NT2/D1 (cell line): ENCODE results near the gene PIP5KL1.
"Not testable (repeated sequence)": the region's sequence is repeated elsewhere in the genome, so short reads cannot be mapped to it uniquely, and the experiment has no call there.

ENCODE experiments used
- DNase-seq: peaks from one replicate; pipeline ENCODE4 v3.0.0-alpha.2; 2011; ENCODE audit warnings: low read depth, low spot score
- H3K27me3 ChIP-seq: 2 replicates; pipeline ENCODE4 v1.6.0; 2011; ENCODE audit warnings: mild to moderate bottlenecking; ENCODE audit not compliant: insufficient read length, insufficient read depth
- H3K36me3 ChIP-seq: 2 replicates; pipeline ENCODE4 v1.6.1; 2011; ENCODE audit warnings: mild to moderate bottlenecking, low read length, mixed read lengths; ENCODE audit not compliant: insufficient read depth, insufficient read length
- H3K4me1 ChIP-seq: 2 replicates; pipeline ENCODE4 v1.5.1; 2011; ENCODE audit not compliant: insufficient read depth, insufficient read length
- H3K4me3 ChIP-seq: 2 replicates; pipeline ENCODE4 v1.5.1; 2011; ENCODE audit warnings: low read depth; ENCODE audit not compliant: insufficient read length
- H3K9ac ChIP-seq: 2 replicates; pipeline ENCODE4 v1.6.0; 2011; ENCODE audit warnings: low read depth; ENCODE audit not compliant: insufficient read length
- H3K9me3 ChIP-seq: 2 replicates; pipeline ENCODE4 v1.5.1; 2011; ENCODE audit warnings: mild to moderate bottlenecking, low read length; ENCODE audit not compliant: insufficient read depth
- SUZ12 ChIP-seq: IDR thresholded peaks from 2 replicates; pipeline ENCODE4 v1.6.1; 2011; ENCODE audit not compliant: insufficient read length, insufficient read depth; ENCODE audit errors: extremely low read depth
- YY1 ChIP-seq: IDR thresholded peaks from 2 replicates; pipeline ENCODE4 v1.6.1; 2011; ENCODE audit not compliant: insufficient read length, insufficient read depth
- ZNF274 ChIP-seq: IDR thresholded peaks from 2 replicates; pipeline ENCODE4 v1.6.1; 2011; ENCODE audit warnings: mild to moderate bottlenecking, low read depth, low read length

Gene PIP5KL1

GRCh38 chr9:127884427-127884911 is 46.1 kb downstream of the PIP5KL1 start:
- no peaks in the 10 kb centered on the region for H3K9me3 ChIP-seq
- no peak overlapping the region for H3K4me3 ChIP-seq
- H3K9ac ChIP-seq = peak overlapping the region; percentile 6
- peaks cover 16% of the 10 kb centered on the region for H3K36me3 ChIP-seq
- no peak for TF ChIP-seq SUZ12
- TF ChIP-seq ZNF274 = no peak
- no peak for TF ChIP-seq YY1
- no peak for DNase-seq
- H3K4me1 ChIP-seq = peaks cover 19% of the 10 kb centered on the region
- no peaks in the 10 kb centered on the region for H3K27me3 ChIP-seq

GRCh38 chr9:127883959-127884358 is 46.6 kb downstream of the PIP5KL1 start:
- Histone ChIP-seq H3K27me3 (no peaks in the 10 kb centered on the region), H3K9me3 (no peaks in the 10 kb centered on the region), H3K36me3 (peaks cover 16% of the 10 kb centered on the region), H3K4me3 (no peak overlapping the region), H3K4me1 (peaks cover 19% of the 10 kb centered on the region), H3K9ac (peak overlapping the region; percentile 5)
- DNase-seq = no peak
- TF ChIP-seq SUZ12 (no peak), ZNF274 (no peak), YY1 (no peak)

GRCh38 chr9:127881715-127882114 is 48.9 kb downstream of the PIP5KL1 start:
- not testable (repeated sequence) for H3K27me3 ChIP-seq, H3K9me3 ChIP-seq, H3K9ac ChIP-seq, DNase-seq, H3K4me3 ChIP-seq, H3K36me3 ChIP-seq
- H3K4me1 ChIP-seq = peaks cover 29% of the 10 kb centered on the region

DNA sequence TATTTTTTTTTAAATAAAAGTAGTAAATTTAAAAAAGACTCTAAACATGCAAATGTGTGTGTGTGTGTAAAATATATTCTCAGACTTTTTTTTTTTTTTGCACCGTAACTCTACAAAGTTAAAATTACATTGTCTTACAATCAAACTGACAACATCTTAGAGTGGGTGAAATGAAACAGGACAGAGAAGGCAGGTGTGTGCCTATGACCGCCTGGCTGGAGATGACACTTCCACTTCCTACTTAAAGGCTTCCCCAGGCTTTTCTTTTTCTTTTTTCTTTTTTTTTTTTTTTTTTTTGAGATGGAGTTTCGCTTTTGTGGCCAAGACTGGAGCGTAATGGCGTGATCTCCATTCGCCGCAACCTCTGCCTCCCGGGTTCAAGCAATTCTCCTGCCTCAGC is 50.4 kb downstream of the PIP5KL1 start:
- H3K36me3 ChIP-seq = no peaks in the 10 kb centered on the region
- H3K9me3 ChIP-seq = no peaks in the 10 kb centered on the region
- H3K27me3 ChIP-seq = no peaks in the 10 kb centered on the region
- no peak overlapping the region for H3K9ac ChIP-seq
- H3K4me3 ChIP-seq = no peak overlapping the region
- DNase-seq = no peak
- TF ChIP-seq ZNF274 (no peak), SUZ12 (no peak), YY1 (no peak)
- H3K4me1 ChIP-seq = peaks cover 31% of the 10 kb centered on the region

GRCh38 chr9:127878652-127879390 is 51.8 kb downstream of the PIP5KL1 start:
- no peaks in the 10 kb centered on the region for H3K27me3 ChIP-seq
- no peak overlapping the region for H3K9ac ChIP-seq
- TF ChIP-seq ZNF274 (no peak), YY1 (no peak), SUZ12 (no peak)
- no peaks in the 10 kb centered on the region for H3K9me3 ChIP-seq
- H3K4me3 ChIP-seq = no peak overlapping the region
- H3K4me1 ChIP-seq = peaks cover 29% of the 10 kb centered on the region
- H3K36me3 ChIP-seq = peaks cover 8% of the 10 kb centered on the region
- DNase-seq = no peak

DNA sequence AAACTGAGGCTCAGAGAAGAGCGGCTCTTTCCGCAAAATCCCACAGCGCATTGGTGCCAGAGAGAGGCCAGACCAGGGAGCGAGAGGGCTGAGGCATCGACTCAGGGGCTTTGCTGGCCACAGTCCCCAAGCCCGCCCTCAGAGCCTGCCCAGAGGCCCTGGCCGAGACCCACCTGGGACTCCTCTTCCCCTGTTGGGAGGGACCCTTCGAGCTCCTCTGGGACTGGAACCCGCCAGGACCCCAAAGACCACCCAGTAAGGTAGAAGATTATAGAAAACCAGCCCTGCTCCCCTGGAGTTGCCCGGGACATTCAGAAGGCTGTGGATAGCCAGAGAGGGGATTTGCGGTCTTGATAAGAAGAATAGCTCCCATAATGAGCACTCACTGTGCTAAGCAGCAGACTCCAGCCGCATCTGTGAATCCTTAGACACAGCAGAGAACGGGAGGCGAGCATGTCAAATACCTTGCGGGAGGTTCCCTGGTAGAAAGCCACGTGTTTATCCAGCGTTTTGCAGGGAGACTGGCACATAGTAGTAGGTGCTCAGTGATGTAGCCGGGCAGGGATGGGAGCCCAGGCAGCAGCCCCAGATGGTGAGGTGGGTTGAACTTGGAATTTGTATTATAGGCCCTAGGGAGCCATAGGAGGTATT is 52.5 kb downstream of the PIP5KL1 start:
- H3K9ac ChIP-seq = peak overlapping the region; percentile 88
- TF ChIP-seq SUZ12 (no peak), YY1 (no peak), ZNF274 (no peak)
- H3K4me3 ChIP-seq = peak overlapping the region; percentile 53
- no peak for DNase-seq
- no peaks in the 10 kb centered on the region for H3K9me3 ChIP-seq
- H3K27me3 ChIP-seq = no peaks in the 10 kb centered on the region
- H3K4me1 ChIP-seq = peaks cover 29% of the 10 kb centered on the region
- H3K36me3 ChIP-seq = peaks cover 15% of the 10 kb centered on the region

- no peak for DNase-seq
- Histone ChIP-seq H3K27me3 (no peaks in the 10 kb centered on the region), H3K4me1 (peaks cover 31% of the 10 kb centered on the region), H3K9ac (peak within 1 kb of the TSS; percentile 88), H3K4me3 (peak within 1 kb of the TSS; percentile 53), H3K9me3 (no peaks in the 10 kb centered on the region), H3K36me3 (peaks cover 20% of the 10 kb centered on the region)
- TF ChIP-seq SUZ12 = no peak
- TF ChIP-seq ZNF274 = no peak
- TF ChIP-seq YY1 = no peak
These were observed 53.0 kb downstream of the PIP5KL1 start, which contains the start of gene AK1 for GRCh38 chr9:127877566-127877998. AK1 (minus strand) TSS chr9:127877675; CDS start chr9:127874617, 3,058 bp downstream.
